NB4 (cell line): ENCODE measurements around the gene GH2.
"Not testable (repeated sequence)": the region's sequence is repeated elsewhere in the genome, so short reads cannot be mapped to it uniquely, and the experiment has no call there.

Experiments
- POLR2A ChIP-seq: IDR thresholded peaks from 2 replicates; pipeline ENCODE4 v1.6.1; 2011; ENCODE audit warnings: mild to moderate bottlenecking; ENCODE audit not compliant: insufficient read length; ENCODE audit errors: extremely low read depth
- TF ChIP-seq, protein P1 (sequence below): IDR thresholded peaks from one replicate; pipeline ENCODE4 v1.5.1; 2012; ENCODE audit warnings: low read depth, low read length

DNA sequence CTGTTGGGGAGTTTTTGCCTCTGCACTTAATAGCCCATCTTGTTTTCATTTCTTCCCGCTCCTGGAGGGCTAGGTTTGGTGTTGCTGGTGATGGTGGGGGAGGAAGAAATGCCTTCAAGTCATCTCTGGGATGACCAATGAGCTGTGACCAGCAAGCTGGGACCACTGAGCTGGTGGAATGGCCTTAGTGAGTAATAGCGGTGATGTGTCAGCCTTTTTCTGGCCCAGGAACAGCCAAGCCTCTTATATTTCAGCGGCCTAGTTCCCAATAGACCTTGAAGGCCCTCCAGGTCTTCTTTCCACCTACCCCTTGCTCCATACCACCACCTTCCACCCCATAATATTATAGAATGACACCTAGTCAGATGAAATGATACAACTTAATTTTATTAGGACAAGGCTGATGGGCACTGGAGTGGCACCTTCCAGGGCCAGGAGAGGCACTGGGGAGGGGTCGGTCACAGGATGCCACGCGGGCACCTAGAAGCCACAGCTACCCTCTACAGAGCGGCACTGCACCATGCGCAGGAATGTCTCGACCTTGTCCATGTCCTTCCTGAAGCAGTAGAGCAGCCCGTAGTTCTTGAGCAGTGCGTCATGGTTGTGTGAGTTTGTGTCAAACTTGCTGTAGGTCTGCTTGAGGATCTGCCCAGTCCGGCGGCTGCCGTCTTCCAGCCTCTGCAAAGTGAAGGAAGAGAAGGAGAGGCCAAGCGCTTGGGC is 9.9 kb downstream of the GH2 start:
- not testable (repeated sequence) for TF ChIP-seq POLR2A
- TF ChIP-seq, protein P1, sequence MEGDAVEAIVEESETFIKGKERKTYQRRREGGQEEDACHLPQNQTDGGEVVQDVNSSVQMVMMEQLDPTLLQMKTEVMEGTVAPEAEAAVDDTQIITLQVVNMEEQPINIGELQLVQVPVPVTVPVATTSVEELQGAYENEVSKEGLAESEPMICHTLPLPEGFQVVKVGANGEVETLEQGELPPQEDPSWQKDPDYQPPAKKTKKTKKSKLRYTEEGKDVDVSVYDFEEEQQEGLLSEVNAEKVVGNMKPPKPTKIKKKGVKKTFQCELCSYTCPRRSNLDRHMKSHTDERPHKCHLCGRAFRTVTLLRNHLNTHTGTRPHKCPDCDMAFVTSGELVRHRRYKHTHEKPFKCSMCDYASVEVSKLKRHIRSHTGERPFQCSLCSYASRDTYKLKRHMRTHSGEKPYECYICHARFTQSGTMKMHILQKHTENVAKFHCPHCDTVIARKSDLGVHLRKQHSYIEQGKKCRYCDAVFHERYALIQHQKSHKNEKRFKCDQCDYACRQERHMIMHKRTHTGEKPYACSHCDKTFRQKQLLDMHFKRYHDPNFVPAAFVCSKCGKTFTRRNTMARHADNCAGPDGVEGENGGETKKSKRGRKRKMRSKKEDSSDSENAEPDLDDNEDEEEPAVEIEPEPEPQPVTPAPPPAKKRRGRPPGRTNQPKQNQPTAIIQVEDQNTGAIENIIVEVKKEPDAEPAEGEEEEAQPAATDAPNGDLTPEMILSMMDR = not testable (repeated sequence)
